Right ventricle myocardium inferior (tissue), 1 donor: Measurements from ENCODE around the gene PGK2. TPM values are rescaled to one million over a fixed set of nuclear protein-coding genes. Genes with fewer than 3 reads are reported as not detected.

Experiments
- ATAC-seq: fragments of 200-7000 bp; cut with Tn5 transposase; one replicate; pipeline ENCODE4 v1.9.1; 2020; ENCODE audit warnings: mild to moderate bottlenecking, moderate library complexity
- DNase-seq: peaks from one replicate; pipeline ENCODE4 v3.0.0; 2021; ENCODE audit errors: missing footprints
- intact Hi-C: fragments of 100-400 bp; cut with DNase I; formaldehyde crosslinking; loops from one replicate; pipeline ENCODE4 v1.11.0; 2022
- total RNA-seq: library from RNA; stranded (reverse); fragmentation: NEBNext Ultra II Directional; extraction: Animal tissue kit (Norgen Biotek cat#: 25700); gene quantifications from one replicate; pipeline ENCODE4 v1.2.1, GENCODE V29; 2021
- donor health status: DM: no; HTN: yes; CAD: no; lungs with severe emphysema.

The PGK2 gene
- total RNA-seq, 1 donor from 2014 or later: not detected

DNA sequence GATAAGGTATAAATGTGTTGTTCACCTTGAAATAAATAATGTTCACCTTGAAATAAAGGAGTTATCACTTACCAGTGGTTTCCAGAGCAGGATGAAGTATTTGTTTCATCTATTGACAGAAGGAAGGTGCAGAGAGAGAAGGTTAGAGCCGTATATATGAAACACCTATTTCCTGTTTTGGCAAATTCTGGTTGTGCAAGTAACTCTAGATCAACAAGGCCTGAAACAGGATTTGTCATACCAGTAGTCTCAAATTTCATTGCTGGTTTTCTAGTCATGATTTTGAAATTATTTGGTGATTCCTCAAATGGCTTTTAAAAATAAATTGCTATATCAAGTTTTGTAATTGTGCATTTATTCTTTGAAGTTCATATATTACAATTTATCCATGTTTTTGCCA, 42.8 kb downstream of the PGK2 start, which contains the start of gene CRISP3:
Gene CRISP3, minus strand, starts transcription at position 130 of the 400 bp plus-strand sequence. Its CDS starts 21 bp downstream, at position 109.
- DNase-seq (no peak), ATAC-seq (no peak)
- intact Hi-C loops: no loop called here

DNA sequence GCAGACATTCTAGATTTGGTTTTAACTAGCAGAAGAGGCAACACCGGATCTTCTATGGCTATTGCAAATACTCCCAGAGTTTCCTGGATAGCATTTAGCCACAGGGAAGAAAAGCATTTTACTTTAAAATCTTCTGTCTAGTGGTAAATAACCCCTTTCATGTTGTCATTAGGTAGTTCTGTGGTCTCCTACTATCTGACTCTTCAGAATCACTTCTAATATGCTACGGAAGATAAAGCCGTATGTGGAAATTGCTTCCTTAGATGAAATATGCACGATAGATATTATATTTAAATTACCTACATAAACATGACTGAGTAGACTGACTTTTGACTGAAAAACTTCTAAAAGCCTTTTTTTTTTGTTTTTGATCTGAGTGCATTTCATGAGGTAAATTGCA, 43.7 kb downstream of the PGK2 start:
- DNase-seq: no peak
- intact Hi-C loops: no loop called here
- ATAC-seq: no peak

DNA sequence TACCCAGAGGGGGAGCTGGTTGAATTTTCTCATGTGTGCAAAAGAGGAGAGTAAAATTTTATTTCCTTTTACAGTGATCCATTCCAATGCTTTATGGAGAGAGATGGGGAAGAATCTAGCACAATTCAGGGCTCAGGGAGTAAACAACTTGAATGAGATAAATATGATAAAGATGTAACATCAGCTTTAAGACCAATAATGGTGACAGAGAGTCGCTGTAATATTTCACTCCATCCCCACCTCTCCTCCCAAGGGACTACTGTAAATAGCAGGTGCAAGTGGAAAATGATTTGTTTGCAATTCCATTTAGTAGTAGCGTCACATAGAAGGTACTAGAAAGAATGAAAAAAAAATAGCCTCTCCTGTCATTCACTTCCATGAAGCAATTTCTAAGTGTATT, 47.7 kb downstream of the PGK2 start:
- DNase-seq: no peak
- ATAC-seq: no peak
- intact Hi-C loops: no loop called here

DNA sequence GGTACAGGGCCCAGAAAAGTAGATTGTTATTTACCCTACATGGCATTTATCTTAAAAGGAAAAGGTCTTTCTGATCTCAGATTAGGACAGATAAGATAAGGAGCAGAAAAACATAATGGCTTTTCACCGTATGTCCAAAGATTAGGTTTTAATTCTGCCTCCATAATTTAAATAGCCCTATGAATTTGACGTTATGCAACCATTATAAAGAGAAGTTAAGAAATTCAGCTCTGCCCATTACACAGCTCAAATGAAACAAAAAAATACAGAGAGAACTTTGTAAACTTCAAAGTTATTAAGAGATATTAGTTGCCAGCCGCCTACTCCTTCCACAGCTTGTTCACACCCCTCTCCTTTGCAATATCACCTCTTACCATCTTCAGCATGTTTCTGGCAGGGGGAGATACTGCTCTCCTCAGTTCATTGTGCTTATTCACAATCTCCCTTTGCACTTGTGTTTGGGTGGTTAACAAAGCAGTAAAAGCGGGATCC, 51.0 kb downstream of the PGK2 start:
- intact Hi-C loops: no loop called here
- ATAC-seq (no peak), DNase-seq (no peak)

Other genes starting within 250 kb of the PGK2 start
- gene C6orf141, start 236.6 kb downstream of the PGK2 start, total RNA-seq: not detected
- 0.76 TPM for gene RHAG, start 150.4 kb downstream of the PGK2 start, total RNA-seq
- gene CRISP2, start 73.7 kb downstream of the PGK2 start, total RNA-seq: not detected
- not detected for gene CRISP3, start 42.9 kb downstream of the PGK2 start, total RNA-seq
- not detected for gene CRISP1, start 79.2 kb upstream of the PGK2 start, total RNA-seq
- not detected for gene DEFB114, start 176.9 kb upstream of the PGK2 start, total RNA-seq
- gene DEFB113, start 182.3 kb upstream of the PGK2 start, total RNA-seq: not detected
- not detected for gene DEFB110, start 234.7 kb upstream of the PGK2 start, total RNA-seq